GM21786 (cell line): Measurements from ENCODE around the gene WBP4.
"Not testable (repeated sequence)": the region's sequence is repeated elsewhere in the genome, so short reads cannot be mapped to it uniquely, and the experiment has no call there.

ENCODE experiments used
- ATAC-seq: cut with Tn5 transposase; IDR thresholded peaks from one replicate; pipeline ENCODE4 v1.9.1; 2021; ENCODE audit not compliant: unreplicated experiment

Gene WBP4

GRCh38 chr13:41061075-41061913, at the start of gene WBP4:
WBP4 (plus strand) TSS chr13:41061509; CDS start chr13:41061674, 165 bp downstream.
- ATAC-seq: peak; percentile 75

- no peak for ATAC-seq
Observed at GRCh38 chr13:41012536-41012935, 48.8 kb upstream of the WBP4 start.

GRCh38 chr13:41013835-41014234, 47.5 kb upstream of the WBP4 start:
- no peak for ATAC-seq

GRCh38 chr13:41015920-41016319, 45.4 kb upstream of the WBP4 start:
- ATAC-seq: no peak

GRCh38 chr13:41017159-41017558, 44.1 kb upstream of the WBP4 start:
- ATAC-seq: no peak

GRCh38 chr13:41017817-41018601, 43.3 kb upstream of the WBP4 start:
- no peak for ATAC-seq

- ATAC-seq: no peak
Observed at GRCh38 chr13:41018602-41018948, 42.7 kb upstream of the WBP4 start.

- peak; percentile 88 for ATAC-seq
Observed at GRCh38 chr13:41019011-41019487, 42.3 kb upstream of the WBP4 start, which contains the start of gene ELF1. ELF1 (minus strand) TSS chr13:41019316; CDS start chr13:40982054, 37,262 bp downstream.

GRCh38 chr13:41019578-41020347, 41.5 kb upstream of the WBP4 start:
- ATAC-seq: peak; percentile 35

- ATAC-seq: no peak
Observed at GRCh38 chr13:41025518-41025917, 35.8 kb upstream of the WBP4 start.

- ATAC-seq: no peak
Observed at GRCh38 chr13:41026788-41027187, 34.5 kb upstream of the WBP4 start.

GRCh38 chr13:41028051-41028450, 33.3 kb upstream of the WBP4 start:
- ATAC-seq: no peak

- ATAC-seq: no peak
Observed at GRCh38 chr13:41029629-41030028, 31.7 kb upstream of the WBP4 start.

- no peak for ATAC-seq
Observed at GRCh38 chr13:41032691-41033376, 28.5 kb upstream of the WBP4 start.

- ATAC-seq: no peak
Observed at GRCh38 chr13:41034382-41034781, 26.9 kb upstream of the WBP4 start.

GRCh38 chr13:41034881-41035280, 26.4 kb upstream of the WBP4 start:
- no peak for ATAC-seq

GRCh38 chr13:41036557-41036956, 24.8 kb upstream of the WBP4 start:
- not testable (repeated sequence) for ATAC-seq

GRCh38 chr13:41039746-41040145, 21.6 kb upstream of the WBP4 start:
- no peak for ATAC-seq

GRCh38 chr13:41040584-41041334, 20.6 kb upstream of the WBP4 start:
- ATAC-seq: no peak

- not testable (repeated sequence) for ATAC-seq
Observed at GRCh38 chr13:41042419-41042818, 18.9 kb upstream of the WBP4 start.
